Measurements from ENCODE around the gene ACP3. TPM values are rescaled to one million over a fixed set of nuclear protein-coding genes. Genes with fewer than 3 reads are reported as not detected.
"Not testable (repeated sequence)": the region's sequence is repeated elsewhere in the genome, so short reads cannot be mapped to it uniquely, and the experiment has no call there.

Gene ACP3
- total RNA-seq, 1 experiment from 2014 or later = not detected

GRCh38 chr3:132362329-132362728 lies 45.1 kb downstream of the ACP3 start:
- no peak for DNase-seq
- H3K4me1 ChIP-seq = no peaks in the 10 kb centered on the region

GRCh38 chr3:132368515-132368914 lies 51.3 kb downstream of the ACP3 start:
- no peak for DNase-seq
- Histone ChIP-seq H3K9me3 (replicated peaks) (no peaks in the 10 kb centered on the region), H3K4me3 (no peak overlapping the region), H3K27ac (no peak overlapping the region), H3K4me1 (no peaks in the 10 kb centered on the region), H3K36me3 (no peaks in the 10 kb centered on the region), H3K27me3 (peaks cover 3% of the 10 kb centered on the region; the same call in 1 of the 2 replicates)

More at GRCh38 chr3:132362329-132362728, 45.1 kb downstream of the ACP3 start:
- no peaks in the 10 kb centered on the region for H3K9me3 ChIP-seq (replicated peaks)
- H3K36me3 ChIP-seq = no peaks in the 10 kb centered on the region
- H3K27me3 ChIP-seq = no peaks in the 10 kb centered on the region
- H3K4me3 ChIP-seq = no peak overlapping the region
- no peak overlapping the region for H3K27ac ChIP-seq

GRCh38 chr3:132368962-132369361 lies 51.8 kb downstream of the ACP3 start:
- H3K4me3 ChIP-seq = no peak overlapping the region
- no peaks in the 10 kb centered on the region for H3K9me3 ChIP-seq (replicated peaks)
- DNase-seq = no peak
- H3K27ac ChIP-seq = no peak overlapping the region
- H3K36me3 ChIP-seq = no peaks in the 10 kb centered on the region
- H3K4me1 ChIP-seq = no peaks in the 10 kb centered on the region
- H3K27me3 ChIP-seq = peaks cover 3% of the 10 kb centered on the region; the same call in 1 of the 2 replicates

GRCh38 chr3:132376945-132377354 lies 59.7 kb downstream of the ACP3 start:
- H3K27me3 ChIP-seq; H3K27ac ChIP-seq; DNase-seq; H3K4me1 ChIP-seq; H3K4me3 ChIP-seq; H3K36me3 ChIP-seq; H3K9me3 ChIP-seq (replicated peaks): not testable (repeated sequence)

- Histone ChIP-seq H3K4me1 (peaks cover 7% of the 10 kb centered on the region; the same call in 1 of the 2 replicates), H3K9me3 (replicated peaks) (no peaks in the 10 kb centered on the region), H3K36me3 (no peaks in the 10 kb centered on the region), H3K27me3 (no peaks in the 10 kb centered on the region), H3K4me3 (no peak overlapping the region), H3K27ac (no peak overlapping the region)
- DNase-seq = no peak
Measured at GRCh38 chr3:132378048-132378762, 61.0 kb downstream of the ACP3 start.

- no peak overlapping the region for H3K4me3 ChIP-seq
- H3K27ac ChIP-seq = no peak overlapping the region
- H3K4me1 ChIP-seq = peaks cover 7% of the 10 kb centered on the region; the same call in 1 of the 2 replicates
- no peaks in the 10 kb centered on the region for H3K9me3 ChIP-seq (replicated peaks)
- H3K27me3 ChIP-seq = no peaks in the 10 kb centered on the region
- DNase-seq = peak in 1 of 2 experiments; percentile 39
- no peaks in the 10 kb centered on the region for H3K36me3 ChIP-seq
Measured at GRCh38 chr3:132378846-132379245, 61.6 kb downstream of the ACP3 start.

GRCh38 chr3:132380920-132381319 lies 63.7 kb downstream of the ACP3 start:
- Histone ChIP-seq H3K36me3 (no peaks in the 10 kb centered on the region), H3K27me3 (no peaks in the 10 kb centered on the region), H3K27ac (no peak overlapping the region), H3K4me1 (peaks cover 7% of the 10 kb centered on the region; the same call in 1 of the 2 replicates), H3K9me3 (replicated peaks) (no peaks in the 10 kb centered on the region), H3K4me3 (no peak overlapping the region)
- DNase-seq = peak in 1 of 2 experiments; percentile 20

- Histone ChIP-seq H3K4me1 (peaks cover 7% of the 10 kb centered on the region; the same call in 1 of the 2 replicates), H3K27ac (no peak overlapping the region), H3K9me3 (replicated peaks) (no peaks in the 10 kb centered on the region), H3K36me3 (no peaks in the 10 kb centered on the region), H3K4me3 (no peak overlapping the region), H3K27me3 (no peaks in the 10 kb centered on the region)
- no peak for DNase-seq
Measured at GRCh38 chr3:132381348-132381944, 64.2 kb downstream of the ACP3 start.

GRCh38 chr3:132382267-132382666 lies 65.1 kb downstream of the ACP3 start:
- H3K4me1 ChIP-seq = peaks cover 7% of the 10 kb centered on the region; the same call in 1 of the 2 replicates
- H3K9me3 ChIP-seq (replicated peaks) = no peaks in the 10 kb centered on the region
- no peak overlapping the region for H3K4me3 ChIP-seq

GRCh38 chr3:132382688-132383194 lies 65.5 kb downstream of the ACP3 start:
- Histone ChIP-seq H3K27me3 (no peaks in the 10 kb centered on the region), H3K36me3 (no peaks in the 10 kb centered on the region), H3K4me3 (no peak overlapping the region), H3K9me3 (replicated peaks) (no peaks in the 10 kb centered on the region), H3K4me1 (peaks cover 7% of the 10 kb centered on the region; the same call in 1 of the 2 replicates), H3K27ac (no peak overlapping the region)
- DNase-seq = no peak

More at GRCh38 chr3:132382267-132382666, 65.1 kb downstream of the ACP3 start:
- no peak for DNase-seq
- Histone ChIP-seq H3K36me3 (no peaks in the 10 kb centered on the region), H3K27ac (no peak overlapping the region), H3K27me3 (no peaks in the 10 kb centered on the region)

- Histone ChIP-seq H3K4me1 (no peaks in the 10 kb centered on the region), H3K9me3 (replicated peaks) (no peaks in the 10 kb centered on the region), H3K36me3 (no peaks in the 10 kb centered on the region), H3K4me3 (no peak overlapping the region), H3K27me3 (no peaks in the 10 kb centered on the region; the same call in 1 of the 2 replicates), H3K27ac (no peak overlapping the region)
- DNase-seq = no peak
Measured at GRCh38 chr3:132386259-132386658, 69.1 kb downstream of the ACP3 start.

GRCh38 chr3:132392675-132393074 lies 75.5 kb downstream of the ACP3 start:
- H3K27me3 ChIP-seq; DNase-seq; H3K27ac ChIP-seq; H3K9me3 ChIP-seq (replicated peaks); H3K4me1 ChIP-seq; H3K36me3 ChIP-seq; H3K4me3 ChIP-seq: not testable (repeated sequence)

- peak in 1 of 2 experiments; percentile 22 for DNase-seq
- Histone ChIP-seq H3K4me1 (no peaks in the 10 kb centered on the region), H3K36me3 (no peaks in the 10 kb centered on the region), H3K4me3 (no peak overlapping the region), H3K27ac (no peak overlapping the region), H3K9me3 (replicated peaks) (no peaks in the 10 kb centered on the region), H3K27me3 (no peaks in the 10 kb centered on the region)
Measured at GRCh38 chr3:132394320-132394719, 77.1 kb downstream of the ACP3 start.

- no peak for DNase-seq
- Histone ChIP-seq H3K9me3 (replicated peaks) (no peaks in the 10 kb centered on the region), H3K27ac (no peak overlapping the region), H3K27me3 (no peaks in the 10 kb centered on the region), H3K4me3 (no peak overlapping the region), H3K36me3 (no peaks in the 10 kb centered on the region), H3K4me1 (no peaks in the 10 kb centered on the region)
Measured at GRCh38 chr3:132395126-132395525, 77.9 kb downstream of the ACP3 start.

GRCh38 chr3:132396255-132396654 lies 79.0 kb downstream of the ACP3 start:
- no peak for DNase-seq
- H3K27me3 ChIP-seq = no peaks in the 10 kb centered on the region

More at GRCh38 chr3:132396255-132396654, 79.0 kb downstream of the ACP3 start:
- no peaks in the 10 kb centered on the region for H3K36me3 ChIP-seq
- H3K27ac ChIP-seq = no peak overlapping the region
- H3K4me1 ChIP-seq = no peaks in the 10 kb centered on the region
- H3K9me3 ChIP-seq (replicated peaks) = no peaks in the 10 kb centered on the region
- no peak overlapping the region for H3K4me3 ChIP-seq

Measured in SJCRH30 (cell line).